ENCODE data around the gene ZNF609. TPM values are rescaled to one million over a fixed set of nuclear protein-coding genes. Genes with fewer than 3 reads are reported as not detected.
A peak's percentile ranks its signal among the peaks of the same experiment; 100 is the strongest.

Gene ZNF609
- total RNA-seq, 1 donor, result 20.6 TPM

DNA sequence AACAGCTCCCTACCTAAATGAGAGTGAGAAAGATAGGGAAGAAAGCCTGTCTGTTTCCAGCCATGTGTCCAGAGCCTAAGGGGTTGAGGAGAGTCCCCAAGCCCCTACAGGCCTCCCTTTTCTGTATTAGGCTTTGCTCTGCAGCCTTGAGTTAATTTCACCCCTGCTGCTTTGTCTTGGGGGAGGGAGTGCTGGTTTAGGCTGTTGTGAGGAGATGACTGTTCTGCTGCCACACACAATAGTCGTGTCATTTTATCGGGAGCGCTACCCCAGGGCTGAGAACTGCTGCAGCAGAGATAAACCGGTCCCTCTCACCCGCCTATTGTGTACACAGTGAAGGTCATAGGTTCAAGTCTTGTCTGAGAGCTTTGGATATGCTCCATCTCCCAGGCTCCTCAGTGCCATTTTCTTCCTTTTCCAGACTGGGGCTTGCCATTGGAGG is 1.4 kb downstream of the ZNF609 start:
- TF ChIP-seq, protein P1, sequence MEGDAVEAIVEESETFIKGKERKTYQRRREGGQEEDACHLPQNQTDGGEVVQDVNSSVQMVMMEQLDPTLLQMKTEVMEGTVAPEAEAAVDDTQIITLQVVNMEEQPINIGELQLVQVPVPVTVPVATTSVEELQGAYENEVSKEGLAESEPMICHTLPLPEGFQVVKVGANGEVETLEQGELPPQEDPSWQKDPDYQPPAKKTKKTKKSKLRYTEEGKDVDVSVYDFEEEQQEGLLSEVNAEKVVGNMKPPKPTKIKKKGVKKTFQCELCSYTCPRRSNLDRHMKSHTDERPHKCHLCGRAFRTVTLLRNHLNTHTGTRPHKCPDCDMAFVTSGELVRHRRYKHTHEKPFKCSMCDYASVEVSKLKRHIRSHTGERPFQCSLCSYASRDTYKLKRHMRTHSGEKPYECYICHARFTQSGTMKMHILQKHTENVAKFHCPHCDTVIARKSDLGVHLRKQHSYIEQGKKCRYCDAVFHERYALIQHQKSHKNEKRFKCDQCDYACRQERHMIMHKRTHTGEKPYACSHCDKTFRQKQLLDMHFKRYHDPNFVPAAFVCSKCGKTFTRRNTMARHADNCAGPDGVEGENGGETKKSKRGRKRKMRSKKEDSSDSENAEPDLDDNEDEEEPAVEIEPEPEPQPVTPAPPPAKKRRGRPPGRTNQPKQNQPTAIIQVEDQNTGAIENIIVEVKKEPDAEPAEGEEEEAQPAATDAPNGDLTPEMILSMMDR (IDR thresholded peaks at IDR 0.05; ENCODE audit: extremely low read depth, low read depth, low read length), result no peak
- Histone ChIP-seq H3K9me3 (ENCODE audit: low read depth, low read length) (no peaks in the 10 kb centered on the region), H3K27ac (ENCODE audit: low read depth, low read length) (peak overlapping the region; percentile 19), H3K4me1 (ENCODE audit: insufficient read depth, low read length) (peaks cover 18% of the 10 kb centered on the region), H3K79me2 (ENCODE audit: insufficient read depth, low read length) (peaks cover 53% of the 10 kb centered on the region), H3K4me3 (ENCODE audit: insufficient read depth, low read length) (peak overlapping the region; percentile 75), H3K4me2 (ENCODE audit: insufficient read depth, low read length) (peak overlapping the region; percentile 92), H4K20me1 (ENCODE audit: insufficient read depth, low read length) (peaks cover 38% of the 10 kb centered on the region), H3K36me3 (ENCODE audit: insufficient read depth, low read length) (peaks cover 5% of the 10 kb centered on the region), H2AFZ (ENCODE audit: low read length) (no peak overlapping the region), H3K27me3 (ENCODE audit: insufficient read depth, low read length) (no peaks in the 10 kb centered on the region)
- peak; percentile 86 for DNase-seq (ENCODE audit: insufficient read length, low spot score, missing footprints)

DNA sequence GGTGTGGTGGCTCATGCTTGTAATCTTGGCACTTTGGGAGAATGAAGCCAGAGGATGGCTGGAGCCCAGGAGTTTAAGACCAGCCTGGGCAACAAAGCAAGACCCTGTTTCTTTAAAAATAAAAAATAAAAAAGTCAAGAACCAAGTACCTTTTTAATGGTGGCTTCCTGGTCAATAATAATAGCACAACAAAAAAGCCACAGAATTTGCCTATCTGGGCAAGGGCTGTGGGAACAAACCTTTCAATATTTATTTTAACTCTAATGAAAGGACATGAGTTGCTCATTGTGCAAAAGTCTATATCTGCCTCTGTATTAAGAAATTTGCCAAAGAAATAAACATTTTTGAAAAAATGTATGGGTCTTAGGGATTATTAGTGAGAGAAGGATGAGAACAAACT is 2.1 kb downstream of the ZNF609 start:
- H3K36me3 ChIP-seq (ENCODE audit: insufficient read depth, low read length), result no peaks in the 10 kb centered on the region
- H3K4me1 ChIP-seq (ENCODE audit: insufficient read depth, low read length), result peaks cover 18% of the 10 kb centered on the region
- peak overlapping the region; percentile 92 for H3K4me2 ChIP-seq (ENCODE audit: insufficient read depth, low read length)
- no peak overlapping the region for H2AFZ ChIP-seq (ENCODE audit: low read length)
- H3K27ac ChIP-seq (ENCODE audit: low read depth, low read length), result peak overlapping the region; percentile 19
- TF ChIP-seq, protein P1 (IDR thresholded peaks at IDR 0.05; ENCODE audit: extremely low read depth, low read depth, low read length), result no peak
- H4K20me1 ChIP-seq (ENCODE audit: insufficient read depth, low read length), result peaks cover 43% of the 10 kb centered on the region
- H3K9me3 ChIP-seq (ENCODE audit: low read depth, low read length), result no peaks in the 10 kb centered on the region
- no peak for DNase-seq (ENCODE audit: insufficient read length, low spot score, missing footprints)
- no peaks in the 10 kb centered on the region for H3K27me3 ChIP-seq (ENCODE audit: insufficient read depth, low read length)
- H3K79me2 ChIP-seq (ENCODE audit: insufficient read depth, low read length), result peaks cover 60% of the 10 kb centered on the region
- no peak overlapping the region for H3K4me3 ChIP-seq (ENCODE audit: insufficient read depth, low read length)

DNA sequence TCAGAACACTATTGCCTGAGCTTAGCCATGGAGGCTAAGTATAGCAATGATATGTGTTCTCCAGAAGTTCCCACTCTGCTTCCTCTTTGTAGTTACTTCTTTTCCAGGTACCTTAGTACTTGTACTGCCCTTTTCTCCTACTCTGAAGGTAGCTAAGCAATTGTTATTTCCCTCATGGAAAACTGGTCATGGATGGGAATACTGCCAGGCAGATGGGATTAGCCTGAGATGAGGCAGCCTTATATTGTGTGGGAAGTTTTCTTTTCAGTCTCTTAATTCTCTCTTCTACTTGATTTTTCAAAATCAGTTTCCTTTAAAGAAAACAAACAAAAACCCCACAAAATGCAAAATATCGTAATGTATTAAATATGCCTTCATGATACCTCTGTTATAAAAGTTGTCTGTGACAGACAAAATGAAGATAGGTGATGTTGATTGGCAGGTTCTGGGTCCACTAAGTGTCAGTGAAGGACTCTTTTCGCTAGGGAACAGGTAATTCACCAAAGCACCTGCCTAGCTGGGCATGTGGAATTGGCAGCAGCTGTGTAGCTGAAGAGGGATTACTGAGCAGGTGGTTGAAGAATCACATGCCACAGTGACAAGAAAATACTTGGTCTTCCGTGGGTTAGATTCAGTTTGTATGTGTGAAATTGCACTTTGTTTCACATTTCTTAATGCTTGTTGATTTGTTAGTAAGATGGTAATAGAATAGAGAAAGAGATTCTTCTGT is 4.1 kb downstream of the ZNF609 start:
- DNase-seq (ENCODE audit: insufficient read length, low spot score, missing footprints), result peak; percentile 87
- Histone ChIP-seq H3K9me3 (ENCODE audit: low read depth, low read length) (no peaks in the 10 kb centered on the region), H3K4me3 (ENCODE audit: insufficient read depth, low read length) (no peak overlapping the region), H3K4me2 (ENCODE audit: insufficient read depth, low read length) (peak overlapping the region; percentile 34), H2AFZ (ENCODE audit: low read length) (no peak overlapping the region), H3K79me2 (ENCODE audit: insufficient read depth, low read length) (peaks cover 79% of the 10 kb centered on the region), H3K27ac (ENCODE audit: low read depth, low read length) (no peak overlapping the region), H3K27me3 (ENCODE audit: insufficient read depth, low read length) (no peaks in the 10 kb centered on the region), H4K20me1 (ENCODE audit: insufficient read depth, low read length) (peaks cover 43% of the 10 kb centered on the region), H3K4me1 (ENCODE audit: insufficient read depth, low read length) (peaks cover 18% of the 10 kb centered on the region), H3K36me3 (ENCODE audit: insufficient read depth, low read length) (no peaks in the 10 kb centered on the region)
- TF ChIP-seq, protein P1 (IDR thresholded peaks at IDR 0.05; ENCODE audit: extremely low read depth, low read depth, low read length), result no peak

DNA sequence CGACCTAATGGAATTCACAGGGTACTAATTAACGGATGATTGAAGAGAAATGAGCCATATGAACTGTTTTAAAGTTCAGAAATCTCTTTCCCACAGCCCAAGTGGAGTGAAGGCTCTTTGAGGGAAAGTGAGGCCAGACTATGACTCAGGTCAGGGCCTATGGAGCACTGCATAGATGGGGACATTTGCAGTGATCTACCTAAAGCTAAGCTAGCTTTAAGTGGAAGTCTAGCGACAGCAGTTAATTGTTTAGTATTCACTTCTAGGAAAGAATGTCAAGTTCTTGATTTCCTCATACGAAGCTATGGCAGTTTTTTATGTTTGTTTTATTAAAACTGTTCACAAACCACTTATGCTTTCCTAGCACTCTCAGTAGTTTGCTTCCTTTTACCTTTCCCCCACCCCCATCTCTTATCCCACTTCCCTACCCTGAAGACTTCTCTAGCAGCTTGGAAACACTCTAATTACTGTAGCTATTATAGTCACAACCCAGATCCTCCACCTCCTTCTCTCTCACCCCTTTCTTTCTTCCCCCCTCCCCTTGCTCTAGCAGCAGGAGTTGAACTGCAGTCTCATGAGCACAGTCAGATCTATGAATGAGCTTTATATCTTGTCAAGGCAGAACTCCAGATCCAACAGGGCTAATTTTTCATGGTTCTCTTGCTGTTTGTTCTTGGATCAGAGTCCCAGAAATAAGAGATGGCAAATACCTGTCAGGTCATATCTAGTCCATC is 6.2 kb downstream of the ZNF609 start:
- no peaks in the 10 kb centered on the region for H3K9me3 ChIP-seq (ENCODE audit: low read depth, low read length)
- H3K27ac ChIP-seq (ENCODE audit: low read depth, low read length), result no peak overlapping the region
- no peak for DNase-seq (ENCODE audit: insufficient read length, low spot score, missing footprints)
- no peaks in the 10 kb centered on the region for H3K36me3 ChIP-seq (ENCODE audit: insufficient read depth, low read length)
- H3K4me1 ChIP-seq (ENCODE audit: insufficient read depth, low read length), result peaks cover 16% of the 10 kb centered on the region
- H3K4me3 ChIP-seq (ENCODE audit: insufficient read depth, low read length), result no peak overlapping the region
- H4K20me1 ChIP-seq (ENCODE audit: insufficient read depth, low read length), result peaks cover 53% of the 10 kb centered on the region
- no peak overlapping the region for H2AFZ ChIP-seq (ENCODE audit: low read length)
- H3K27me3 ChIP-seq (ENCODE audit: insufficient read depth, low read length), result no peaks in the 10 kb centered on the region
- H3K79me2 ChIP-seq (ENCODE audit: insufficient read depth, low read length), result peaks cover 96% of the 10 kb centered on the region
- H3K4me2 ChIP-seq (ENCODE audit: insufficient read depth, low read length), result no peak overlapping the region
- TF ChIP-seq, protein P1 (IDR thresholded peaks at IDR 0.05; ENCODE audit: extremely low read depth, low read depth, low read length), result no peak

Data from osteoblast (primary cell).